H9 (cell line): ENCODE results near the gene CEP83. TPM values are rescaled to one million over a fixed set of nuclear protein-coding genes. Genes with fewer than 3 reads are reported as not detected.

Experiments
- DNase-seq: peaks from one replicate; pipeline ENCODE4 v3.0.0-alpha.2; 2017
- H2AFZ ChIP-seq: one replicate; pipeline ENCODE4 v1.6.1; 2013; ENCODE audit warnings: mild to moderate bottlenecking, low read length, control low read depth, moderate library complexity
- H2AK5ac ChIP-seq: 2 replicates; pipeline ENCODE4 v1.6.1; 2013; ENCODE audit warnings: low read length, control low read depth, mixed read lengths; ENCODE audit not compliant: insufficient read length
- H2BK120ac ChIP-seq: one replicate; pipeline ENCODE4 v1.6.1; 2013; ENCODE audit warnings: low read depth, mild to moderate bottlenecking, low read length, control low read depth, inconsistent platforms; ENCODE audit not compliant: poor library complexity, severe bottlenecking
- H2BK12ac ChIP-seq: 2 replicates; pipeline ENCODE4 v1.6.1; 2013; ENCODE audit warnings: low read length, control low read depth, mixed read lengths, low read depth; ENCODE audit not compliant: insufficient read length
- H2BK15ac ChIP-seq: 2 replicates; pipeline ENCODE4 v1.6.1; 2013; ENCODE audit warnings: low read depth, low read length, control low read depth
- H2BK20ac ChIP-seq: one replicate; pipeline ENCODE4 v1.6.1; 2013; ENCODE audit warnings: low read depth, mild to moderate bottlenecking, low read length, control low read depth, inconsistent platforms; ENCODE audit not compliant: poor library complexity, severe bottlenecking
- H2BK5ac ChIP-seq: 2 replicates; pipeline ENCODE4 v1.6.1; 2013; ENCODE audit warnings: low read length, control low read depth, mixed read lengths; ENCODE audit not compliant: insufficient read length
- H3K14ac ChIP-seq: 2 replicates; pipeline ENCODE4 v1.6.1; 2013; ENCODE audit warnings: low read length, control low read depth; ENCODE audit not compliant: insufficient read depth
- H3K18ac ChIP-seq: 2 replicates; pipeline ENCODE4 v1.6.1; 2013; ENCODE audit warnings: low read depth, mild to moderate bottlenecking, mixed read lengths, low read length, control low read depth; ENCODE audit not compliant: insufficient read length
- H3K23ac ChIP-seq: 2 replicates; pipeline ENCODE4 v1.6.1; 2013; ENCODE audit warnings: low read length, control low read depth, mixed read lengths, low read depth; ENCODE audit not compliant: insufficient read length
- H3K23me2 ChIP-seq: 2 replicates; pipeline ENCODE4 v1.6.1; 2013; ENCODE audit warnings: low read depth, mild to moderate bottlenecking, mixed read lengths, low read length, control low read depth; ENCODE audit not compliant: insufficient read length, poor library complexity, severe bottlenecking
- H3K27ac ChIP-seq: 2 replicates; pipeline ENCODE4 v1.5.1; 2013; ENCODE audit warnings: low read length, control low read depth, mixed read lengths, low read depth; ENCODE audit not compliant: insufficient read length
- H3K27me3 ChIP-seq: 2 replicates; pipeline ENCODE4 v1.6.1; 2013; ENCODE audit warnings: low read length, control low read depth, inconsistent platforms; ENCODE audit not compliant: insufficient read depth
- H3K4ac ChIP-seq: 2 replicates; pipeline ENCODE4 v1.6.1; 2013; ENCODE audit warnings: low read depth, mild to moderate bottlenecking, control low read depth, inconsistent platforms, low read length, moderate library complexity
- H3K4me1 ChIP-seq: 2 replicates; pipeline ENCODE4 v1.6.1; 2013; ENCODE audit warnings: low read length, control low read depth, inconsistent platforms; ENCODE audit not compliant: insufficient read depth
- H3K4me2 ChIP-seq: 2 replicates; pipeline ENCODE4 v1.6.1; 2013; ENCODE audit warnings: low read length, control low read depth, mixed read lengths; ENCODE audit not compliant: insufficient read length, insufficient read depth
- H3K56ac ChIP-seq: 2 replicates; pipeline ENCODE4 v1.6.1; 2013; ENCODE audit warnings: low read depth, mild to moderate bottlenecking, mixed read lengths, low read length, control low read depth; ENCODE audit not compliant: insufficient read length
- H3K79me1 ChIP-seq: 2 replicates; pipeline ENCODE4 v1.6.1; 2013; ENCODE audit warnings: low read depth, mild to moderate bottlenecking, moderate library complexity, low read length, control low read depth, inconsistent platforms; ENCODE audit not compliant: insufficient read depth, poor library complexity, severe bottlenecking
- H3K79me2 ChIP-seq: 2 replicates; pipeline ENCODE4 v1.6.1; 2013; ENCODE audit warnings: low read length, control low read depth, inconsistent platforms; ENCODE audit not compliant: insufficient read depth
- H3K9ac ChIP-seq: 2 replicates; pipeline ENCODE4 v1.6.1; 2013; ENCODE audit warnings: low read length, control low read depth, mixed read lengths; ENCODE audit not compliant: insufficient read length; ENCODE audit errors: extremely low read depth
- H3K9me3 ChIP-seq: one replicate; pipeline ENCODE4 v1.6.1; 2013; ENCODE audit warnings: low read depth, low read length, inconsistent platforms; ENCODE audit not compliant: control insufficient read depth
- H3T11ph ChIP-seq: one replicate; pipeline ENCODE4 v1.6.1; 2013; ENCODE audit warnings: mild to moderate bottlenecking, low read length, control low read depth, inconsistent platforms
- H4K20me1 ChIP-seq: one replicate; pipeline ENCODE4 v1.6.1; 2013; ENCODE audit not compliant: control insufficient read depth, insufficient read length, insufficient read depth
- H4K5ac ChIP-seq: 2 replicates; pipeline ENCODE4 v1.6.1; 2013; ENCODE audit warnings: low read depth, mild to moderate bottlenecking, mixed read lengths, low read length, control low read depth; ENCODE audit not compliant: insufficient read length
- H4K8ac ChIP-seq: replicated peaks from 2 replicates; pipeline ENCODE4 v1.6.1; 2013; ENCODE audit warnings: low read length, control low read depth, mixed read lengths, low read depth; ENCODE audit not compliant: insufficient read length
- H4K91ac ChIP-seq: 2 replicates; pipeline ENCODE4 v1.6.1; 2013; ENCODE audit warnings: low read depth, mild to moderate bottlenecking, moderate library complexity, mixed read lengths, low read length, control low read depth; ENCODE audit not compliant: insufficient read length
- H3K27ac Mint-ChIP-seq, 3 experiments: 2 replicates in 2 of 3; 3 replicates in 1 of 3; pipeline ENCODE4 v1.8.0; 2020 to 2021; ENCODE audit warnings: mixed read lengths in 3 of 3, mild to moderate bottlenecking in 1 of 3, moderate library complexity in 1 of 3
- H3K27me3 Mint-ChIP-seq: 2 replicates; pipeline ENCODE4 v1.8.0; 2021; ENCODE audit warnings: low read depth, mild to moderate bottlenecking, moderate library complexity, mixed read lengths
- H3K36me3 Mint-ChIP-seq, 3 experiments: 2 replicates in 2 of 3; 3 replicates in 1 of 3; pipeline ENCODE4 v1.8.0; 2020 to 2021; ENCODE audit warnings: low read depth in 3 of 3, mixed read lengths in 3 of 3; ENCODE audit not compliant: insufficient read depth in 1 of 3
- H3K4me1 Mint-ChIP-seq, 2 experiments: 2 replicates each; pipeline ENCODE4 v1.8.0; 2020; ENCODE audit warnings: mixed read lengths in 2 of 2
- H3K4me3 Mint-ChIP-seq, 2 experiments: 2 replicates in 1 of 2; 3 replicates in 1 of 2; pipeline ENCODE4 v1.8.0; 2020 to 2021; ENCODE audit warnings: mild to moderate bottlenecking in 2 of 2, mixed read lengths in 2 of 2, moderate library complexity in 1 of 2
- H3K9me3 Mint-ChIP-seq, 2 experiments: 2 replicates in 1 of 2; 3 replicates in 1 of 2; pipeline ENCODE4 v1.8.0; 2020; ENCODE audit warnings: mild to moderate bottlenecking in 2 of 2, mixed read lengths in 2 of 2, moderate library complexity in 1 of 2
- CTCF ChIP-seq: fragments of 200-600 bp; sonication (generic); conservative IDR thresholded peaks from 3 replicates; pipeline ENCODE4 v1.8.0; 2021; ENCODE audit warnings: antibody characterized with exemption, mild to moderate bottlenecking
- WGBS: extraction: QIAGEN DNeasy Blood & Tissue Kit; methylation state at CpG from one replicate; pipeline ENCODE4 v1.1.7; 2013; ENCODE audit warnings: missing lambda C conversion rate, low lambda C conversion rate, mixed read lengths; ENCODE audit not compliant: insufficient read length; ENCODE audit errors: extremely low coverage; 5-methylcytosine and 5-hydroxymethylcytosine counted together
- total RNA-seq: library from RNA; stranded (reverse); gene quantifications from 2 replicates; pipeline ENCODE4 v1.2.1, GENCODE V29; 2021

The CEP83 gene
- total RNA-seq, 1 experiment from 2014 or later: 26.5 TPM

DNA sequence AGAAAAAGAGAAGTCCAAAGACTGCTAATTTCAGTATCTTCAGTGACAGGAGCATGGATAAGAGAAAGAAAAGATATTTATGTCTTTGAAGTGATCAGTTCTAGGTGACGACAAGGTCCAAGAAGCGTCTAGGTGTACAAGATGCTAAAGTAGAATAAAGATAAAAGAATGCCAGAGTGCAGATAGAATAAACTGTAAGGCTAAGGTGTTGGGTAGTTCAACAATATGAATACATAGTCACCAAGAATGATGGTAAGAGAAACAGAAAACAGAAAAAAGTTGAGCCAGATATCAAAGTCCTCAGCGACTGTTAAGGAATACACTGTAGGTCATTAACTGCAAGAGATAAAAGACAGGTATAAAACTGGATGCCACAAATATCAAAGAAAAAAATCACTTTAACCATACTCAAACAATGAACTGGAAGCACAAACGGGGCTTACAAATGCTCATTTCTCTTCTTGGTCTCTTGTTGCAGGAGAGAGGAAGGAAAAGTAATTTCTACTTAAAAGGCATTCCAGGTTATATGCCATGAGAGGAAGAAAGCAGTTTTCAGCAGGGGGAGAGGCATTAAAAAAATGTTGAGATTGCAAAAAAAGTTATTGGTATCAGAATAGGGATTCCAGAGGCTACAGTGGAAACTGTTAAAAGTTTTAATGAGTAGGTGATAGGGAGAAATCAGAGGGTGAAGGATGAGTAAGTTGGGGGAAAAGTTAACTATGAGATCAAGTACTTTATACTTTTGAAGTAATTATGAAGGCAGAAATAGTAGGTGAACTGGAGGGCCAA, 121.5 kb downstream of the CEP83 start:
- no peaks in the 10 kb centered on the region for H3K9me3 ChIP-seq
- H3K4me1 ChIP-seq: no peaks in the 10 kb centered on the region
- H4K8ac ChIP-seq: no peak overlapping the region
- no peak for DNase-seq
- no peak overlapping the region for H3K27ac ChIP-seq
- no peak overlapping the region for H3K4me2 ChIP-seq
- no peaks in the 10 kb centered on the region for H3K79me1 ChIP-seq
- H3K4ac ChIP-seq: no peak overlapping the region
- no peaks in the 10 kb centered on the region for H4K20me1 ChIP-seq
- Mint-ChIP-seq H3K36me3 (peaks cover 0 to 2% (median 2%) of the 10 kb centered on the region in 3 experiments; a peak in 5 of 7 replicates), H3K27me3 (no peaks in the 10 kb centered on the region), H3K9me3 (no peaks in the 10 kb centered on the region), H3K27ac (no peak overlapping the region), H3K4me1 (peaks cover 10 to 11% of the 10 kb centered on the region in 2 experiments), H3K4me3 (no peak overlapping the region)
- no peak overlapping the region for H2AFZ ChIP-seq
- no peak for TF ChIP-seq CTCF
- H2BK20ac ChIP-seq: no peak overlapping the region
- no peak overlapping the region for H3K56ac ChIP-seq
- H3K18ac ChIP-seq: no peak overlapping the region
- WGBS: no CpG with 5 or more reads among the region's 4 CpGs
- H3T11ph ChIP-seq: no peak overlapping the region
- no peak overlapping the region for H4K91ac ChIP-seq
- no peak overlapping the region for H2BK5ac ChIP-seq
- no peaks in the 10 kb centered on the region for H3K27me3 ChIP-seq
- no peak overlapping the region for H2BK15ac ChIP-seq
- no peak overlapping the region for H4K5ac ChIP-seq
- no peak overlapping the region for H3K9ac ChIP-seq
- no peaks in the 10 kb centered on the region for H3K79me2 ChIP-seq
- H2AK5ac ChIP-seq: no peak overlapping the region
- H2BK12ac ChIP-seq: no peak overlapping the region
- H3K23ac ChIP-seq: no peak overlapping the region
- H3K14ac ChIP-seq: no peak overlapping the region
- no peaks in the 10 kb centered on the region for H3K23me2 ChIP-seq
- no peak overlapping the region for H2BK120ac ChIP-seq
